SK-N-SH treated with all-trans-retinoic acid at 6 μM for 48 hours (cell line): Measurements from ENCODE around the gene DGKI.

Source experiments
- ARNTL ChIP-seq: fragments of 450-650 bp; formaldehyde crosslinking; IDR thresholded peaks from 2 replicates; pipeline ENCODE4 v1.5.0; 2020; ENCODE audit warnings: low read depth, mild to moderate bottlenecking, moderate library complexity, borderline replicate concordance
- CSDC2 ChIP-seq: fragments of 250-450 bp; sonication (Bioruptor Pico); IDR thresholded peaks from 2 replicates; pipeline ENCODE4 v1.5.0; 2020; ENCODE audit warnings: mild to moderate bottlenecking, moderate library complexity
- ISL1 ChIP-seq: fragments of 250-450 bp; sonication (Bioruptor Pico); IDR thresholded peaks from 2 replicates; pipeline ENCODE4 v2.1.2; 2022; ENCODE audit warnings: mild to moderate bottlenecking, moderate library complexity
- PATZ1 ChIP-seq: fragments of 250-450 bp; sonication (Bioruptor Pico); IDR thresholded peaks from 2 replicates; pipeline ENCODE4 v1.8.0; 2020; ENCODE audit warnings: mild to moderate bottlenecking, moderate library complexity, borderline replicate concordance
- RARB ChIP-seq: fragments of 250-450 bp; sonication (Bioruptor Pico); IDR thresholded peaks from 2 replicates; pipeline ENCODE4 v1.8.0; 2021; ENCODE audit warnings: mild to moderate bottlenecking, moderate library complexity
- TCF4 ChIP-seq: fragments of 250-450 bp; sonication (Bioruptor Pico); IDR thresholded peaks from 2 replicates; pipeline ENCODE4 v1.8.0; 2021; ENCODE audit warnings: mild to moderate bottlenecking, moderate library complexity, borderline replicate concordance
- ZC3H10 ChIP-seq: fragments of 250-450 bp; sonication (Bioruptor Pico); IDR thresholded peaks from 2 replicates; pipeline ENCODE4 v1.5.1; 2021; ENCODE audit warnings: mild to moderate bottlenecking, moderate library complexity
- ZFP30 ChIP-seq: fragments of 450-650 bp; formaldehyde crosslinking; IDR thresholded peaks from 2 replicates; pipeline ENCODE4 v1.5.0; 2022; ENCODE audit warnings: mild to moderate bottlenecking, moderate library complexity
- ZNF8 ChIP-seq: fragments of 450-650 bp; formaldehyde crosslinking; IDR thresholded peaks from 2 replicates; pipeline ENCODE4 v1.5.0; 2020; ENCODE audit warnings: mild to moderate bottlenecking, moderate library complexity

- TF ChIP-seq ARNTL (CRISPR knock-in tag) (no peak), TCF4 (CRISPR knock-in tag) (no peak), RARB (no peak), PATZ1 (CRISPR knock-in tag) (no peak), ZNF8 (no peak), ZC3H10 (CRISPR knock-in tag) (no peak), ZFP30 (CRISPR knock-in tag) (no peak), CSDC2 (CRISPR knock-in tag) (no peak), ISL1 (CRISPR knock-in tag) (no peak)
Measured at GRCh38 chr7:137625197-137625596, 221.6 kb downstream of the DGKI start.
